Mesothelial cell of epicardium (in vitro differentiated cells): ENCODE measurements around the gene LIN54. TPM values are rescaled to one million over a fixed set of nuclear protein-coding genes. Genes with fewer than 3 reads are reported as not detected.

Source experiments
- DNase-seq, 2 experiments: peaks; one replicate each; pipeline ENCODE4 v3.0.0; 2021; ENCODE audit warnings: low spot score in 2 of 2; ENCODE audit not compliant: unreplicated experiment in 2 of 2
- H3K27ac Mint-ChIP-seq: 2 replicates; pipeline ENCODE4 v1.8.0; 2021; ENCODE audit warnings: mixed read lengths
- H3K27me3 Mint-ChIP-seq: 2 replicates; pipeline ENCODE4 v1.8.0; 2021; ENCODE audit warnings: low read depth, mixed read lengths
- H3K36me3 Mint-ChIP-seq: 2 replicates; pipeline ENCODE4 v1.8.0; 2021; ENCODE audit warnings: mixed read lengths
- H3K4me1 Mint-ChIP-seq: 2 replicates; pipeline ENCODE4 v1.8.0; 2021; ENCODE audit warnings: mixed read lengths
- H3K4me3 Mint-ChIP-seq: 2 replicates; pipeline ENCODE4 v1.8.0; 2021; ENCODE audit warnings: mild to moderate bottlenecking, moderate library complexity, mixed read lengths
- H3K9me3 Mint-ChIP-seq: 2 replicates; pipeline ENCODE4 v1.8.0; 2021; ENCODE audit warnings: mixed read lengths
- CTCF ChIP-seq: fragments of 200-600 bp; sonication (generic); IDR thresholded peaks from one replicate; pipeline ENCODE4 v1.5.0; 2021; ENCODE audit warnings: antibody characterized with exemption; ENCODE audit not compliant: unreplicated experiment
- total RNA-seq: library from RNA; stranded (reverse); gene quantifications from 3 replicates; pipeline ENCODE4 v1.2.1, GENCODE V29; 2021

LIN54 gene
- total RNA-seq, 1 donor from 2014 or later: 12.9 TPM

GRCh38 chr4:82900066-82900410 lies 110.6 kb downstream of the LIN54 start:
- no peak for DNase-seq
- no peak overlapping the region for H3K27ac Mint-ChIP-seq
- no peak for TF ChIP-seq CTCF
- H3K36me3 Mint-ChIP-seq: peaks cover 8% of the 10 kb centered on the region
- no peak overlapping the region for H3K4me3 Mint-ChIP-seq
- H3K9me3 Mint-ChIP-seq: no peaks in the 10 kb centered on the region
- no peaks in the 10 kb centered on the region for H3K27me3 Mint-ChIP-seq
- H3K4me1 Mint-ChIP-seq: peaks cover 12% of the 10 kb centered on the region

DNA sequence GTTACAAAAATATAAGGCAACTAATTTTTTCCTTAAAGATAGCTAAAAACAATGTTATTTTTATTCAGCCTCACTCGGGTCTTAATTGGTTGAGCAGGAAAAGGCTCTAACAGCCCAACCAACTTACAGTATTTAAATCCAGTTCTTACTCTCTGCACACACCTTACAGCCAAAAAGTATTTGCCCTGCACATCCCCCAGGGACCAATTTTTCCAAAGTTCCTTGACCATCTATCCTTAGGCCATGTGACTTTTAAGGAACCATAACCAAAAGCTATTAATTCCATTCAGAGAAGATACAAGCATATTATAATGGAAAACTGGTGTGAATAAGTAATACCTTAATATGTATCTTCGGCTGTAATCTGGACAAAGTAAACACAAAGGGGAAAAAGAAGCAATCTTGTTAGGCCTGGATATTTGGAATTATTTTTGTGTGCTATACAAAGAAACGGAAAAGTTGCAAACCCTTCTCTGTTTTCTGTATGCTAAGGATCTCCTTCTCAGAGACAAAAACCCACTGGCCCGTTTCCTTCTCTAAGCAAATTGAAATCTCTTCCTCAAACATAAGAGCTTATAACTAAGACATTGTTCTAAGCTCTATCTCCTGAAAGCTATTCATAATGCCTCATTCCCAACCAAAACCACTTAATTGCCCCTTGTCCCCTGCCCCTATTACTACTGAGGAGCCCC lies 111.1 kb downstream of the LIN54 start:
- Mint-ChIP-seq H3K36me3 (peaks cover 11% of the 10 kb centered on the region), H3K4me1 (peaks cover 12% of the 10 kb centered on the region), H3K4me3 (no peak overlapping the region), H3K9me3 (no peaks in the 10 kb centered on the region), H3K27me3 (no peaks in the 10 kb centered on the region), H3K27ac (no peak overlapping the region)
- TF ChIP-seq CTCF: no peak
- DNase-seq: no peak

DNA sequence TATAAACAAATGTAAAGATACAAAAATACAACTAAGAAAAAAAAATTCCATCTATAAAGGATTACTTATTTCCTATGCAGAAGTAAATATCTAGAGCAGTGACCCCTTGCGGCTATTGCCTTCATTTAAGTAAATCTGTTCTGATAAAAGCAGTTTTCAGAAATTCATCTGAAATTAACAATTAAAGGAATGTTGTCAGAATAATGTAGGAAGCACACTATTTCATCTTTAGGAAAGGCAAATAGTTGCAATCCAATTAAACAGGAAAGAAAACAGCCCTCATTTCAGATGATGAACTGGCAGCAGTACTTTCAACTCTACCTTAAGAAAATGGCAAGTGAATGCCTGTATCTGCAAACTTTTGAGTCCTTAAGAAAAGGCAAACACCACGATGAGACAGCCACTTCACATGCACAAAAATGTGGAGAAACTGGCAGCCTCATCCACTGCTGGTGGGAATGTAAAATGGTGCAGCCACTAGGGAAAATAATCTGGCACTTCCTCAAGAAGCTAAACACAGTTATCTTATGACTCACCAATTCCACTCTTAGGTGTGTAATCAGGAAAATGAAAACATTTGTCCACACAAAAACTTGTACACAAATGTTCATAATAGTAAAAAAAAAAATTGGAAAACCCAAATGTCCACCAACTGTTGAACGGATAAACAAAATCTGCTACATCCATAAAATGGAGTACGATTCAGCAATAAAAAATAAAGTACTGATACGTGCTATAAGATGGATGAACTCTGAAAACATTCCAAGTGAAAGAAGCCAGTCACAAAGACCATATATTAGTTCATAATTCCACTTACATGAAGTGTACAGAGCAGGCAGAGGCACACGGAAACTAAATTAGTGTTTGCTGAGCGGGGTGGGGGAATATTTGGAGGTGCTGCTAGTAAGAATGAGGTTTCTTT lies 112.0 kb downstream of the LIN54 start:
- DNase-seq: no peak
- peaks cover 12% of the 10 kb centered on the region for H3K4me1 Mint-ChIP-seq
- no peak overlapping the region for H3K4me3 Mint-ChIP-seq
- no peaks in the 10 kb centered on the region for H3K27me3 Mint-ChIP-seq
- no peaks in the 10 kb centered on the region for H3K9me3 Mint-ChIP-seq
- no peak overlapping the region for H3K27ac Mint-ChIP-seq
- peaks cover 14% of the 10 kb centered on the region for H3K36me3 Mint-ChIP-seq
- no peak for TF ChIP-seq CTCF

DNA sequence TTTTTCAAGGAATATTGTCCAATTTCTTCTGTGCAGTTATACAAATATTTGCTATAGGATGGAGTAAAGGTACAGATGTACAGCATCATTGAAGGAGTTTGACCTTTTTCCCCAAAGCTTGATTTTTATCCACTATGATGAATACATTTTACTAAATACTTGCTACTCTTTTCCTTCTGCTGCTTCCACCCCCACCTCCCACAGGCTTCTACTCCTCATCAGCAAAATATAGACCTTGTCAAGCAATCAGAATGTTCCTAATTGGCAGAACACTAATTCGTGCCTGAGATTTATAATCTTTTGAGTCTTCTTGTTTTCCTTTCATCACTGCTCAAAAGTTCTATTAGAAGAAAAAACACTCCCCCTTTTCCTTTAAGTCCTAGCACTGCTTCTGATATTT lies 113.9 kb downstream of the LIN54 start:
- TF ChIP-seq CTCF: no peak
- H3K36me3 Mint-ChIP-seq: peaks cover 14% of the 10 kb centered on the region
- H3K9me3 Mint-ChIP-seq: no peaks in the 10 kb centered on the region
- no peaks in the 10 kb centered on the region for H3K27me3 Mint-ChIP-seq
- H3K4me3 Mint-ChIP-seq: no peak overlapping the region
- peaks cover 17% of the 10 kb centered on the region for H3K4me1 Mint-ChIP-seq
- peak overlapping the region; percentile 32 for H3K27ac Mint-ChIP-seq
- DNase-seq: no peak

- H3K9me3 Mint-ChIP-seq: no peaks in the 10 kb centered on the region
- no peak overlapping the region for H3K27ac Mint-ChIP-seq
- H3K4me1 Mint-ChIP-seq: peaks cover 25% of the 10 kb centered on the region
- peaks cover 14% of the 10 kb centered on the region for H3K36me3 Mint-ChIP-seq
- no peak overlapping the region for H3K4me3 Mint-ChIP-seq
- TF ChIP-seq CTCF: no peak
- no peaks in the 10 kb centered on the region for H3K27me3 Mint-ChIP-seq
- DNase-seq: no peak
These were observed 116.7 kb downstream of the LIN54 start for GRCh38 chr4:82893942-82894341.
